NT2/D1 (cell line): ENCODE measurements around the gene GGT6.
"Not testable (repeated sequence)": the region's sequence is repeated elsewhere in the genome, so short reads cannot be mapped to it uniquely, and the experiment has no call there.

ENCODE experiments used
- DNase-seq: peaks from one replicate; pipeline ENCODE4 v3.0.0-alpha.2; 2011; ENCODE audit warnings: low read depth, low spot score
- H3K27me3 ChIP-seq: 2 replicates; pipeline ENCODE4 v1.6.0; 2011; ENCODE audit warnings: mild to moderate bottlenecking; ENCODE audit not compliant: insufficient read length, insufficient read depth
- H3K36me3 ChIP-seq: 2 replicates; pipeline ENCODE4 v1.6.1; 2011; ENCODE audit warnings: mild to moderate bottlenecking, low read length, mixed read lengths; ENCODE audit not compliant: insufficient read depth, insufficient read length
- H3K4me1 ChIP-seq: 2 replicates; pipeline ENCODE4 v1.5.1; 2011; ENCODE audit not compliant: insufficient read depth, insufficient read length
- H3K4me3 ChIP-seq: 2 replicates; pipeline ENCODE4 v1.5.1; 2011; ENCODE audit warnings: low read depth; ENCODE audit not compliant: insufficient read length
- H3K9ac ChIP-seq: 2 replicates; pipeline ENCODE4 v1.6.0; 2011; ENCODE audit warnings: low read depth; ENCODE audit not compliant: insufficient read length
- H3K9me3 ChIP-seq: 2 replicates; pipeline ENCODE4 v1.5.1; 2011; ENCODE audit warnings: mild to moderate bottlenecking, low read length; ENCODE audit not compliant: insufficient read depth
- SUZ12 ChIP-seq: IDR thresholded peaks from 2 replicates; pipeline ENCODE4 v1.6.1; 2011; ENCODE audit not compliant: insufficient read length, insufficient read depth; ENCODE audit errors: extremely low read depth
- YY1 ChIP-seq: IDR thresholded peaks from 2 replicates; pipeline ENCODE4 v1.6.1; 2011; ENCODE audit not compliant: insufficient read length, insufficient read depth
- ZNF274 ChIP-seq: IDR thresholded peaks from 2 replicates; pipeline ENCODE4 v1.6.1; 2011; ENCODE audit warnings: mild to moderate bottlenecking, low read depth, low read length

GGT6 gene

DNA sequence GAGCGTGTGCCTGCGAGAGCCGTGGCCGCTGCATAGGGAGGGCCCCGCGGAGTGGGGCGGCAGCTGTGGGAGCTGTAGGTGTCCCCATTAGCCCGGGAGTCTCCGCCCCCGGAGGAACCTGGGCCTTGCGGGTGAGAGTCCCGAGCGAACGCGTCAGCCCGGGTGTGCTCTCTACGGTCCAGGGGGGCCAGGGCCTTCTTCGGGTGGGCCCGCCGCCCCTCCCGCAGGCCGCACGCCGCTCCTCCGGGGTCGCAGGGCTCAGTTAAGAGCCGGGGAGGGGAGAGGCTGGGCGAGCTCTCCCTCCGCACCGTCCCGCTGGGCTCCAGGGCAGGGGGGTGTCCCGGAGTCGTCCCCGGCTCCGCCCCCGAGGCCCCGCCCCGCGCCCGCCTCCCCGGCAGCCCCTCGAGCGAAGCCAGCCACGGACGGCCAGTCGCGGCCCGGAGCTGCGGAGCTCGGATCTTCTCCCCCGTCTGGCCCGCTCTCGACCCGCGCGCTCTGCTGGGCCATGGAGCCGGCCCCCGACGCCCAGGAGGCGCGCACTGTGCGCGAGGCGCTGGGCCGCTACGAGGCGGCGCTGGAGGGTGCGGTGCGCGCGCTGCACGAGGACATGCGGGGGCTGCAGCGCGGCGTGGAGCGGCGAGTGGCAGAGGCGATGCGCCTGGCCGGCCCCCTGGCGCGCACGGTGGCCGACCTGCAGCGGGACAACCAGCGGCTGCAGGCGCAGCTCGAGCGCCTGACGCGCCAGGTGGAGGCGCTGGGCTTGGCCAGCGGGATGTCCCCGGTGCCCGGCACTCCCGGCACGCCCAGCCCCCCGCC lies 23.9 kb upstream of the GGT6 start, which contains the start of gene SMTNL2:
Gene SMTNL2, plus strand, starts transcription at position 429 of the 816 bp plus-strand sequence. Its CDS starts 77 bp downstream, at position 506.
- no peak for DNase-seq
- H3K36me3 ChIP-seq, result no peaks in the 10 kb centered on the region
- no peaks in the 10 kb centered on the region for H3K9me3 ChIP-seq
- TF ChIP-seq SUZ12 (no peak), YY1 (no peak), ZNF274 (no peak)
- peak within 1 kb of the TSS; percentile 36 for H3K4me3 ChIP-seq
- peak within 1 kb of the TSS; percentile 64 for H3K9ac ChIP-seq
- peaks cover 30% of the 10 kb centered on the region for H3K4me1 ChIP-seq
- peaks cover 36% of the 10 kb centered on the region for H3K27me3 ChIP-seq

DNA sequence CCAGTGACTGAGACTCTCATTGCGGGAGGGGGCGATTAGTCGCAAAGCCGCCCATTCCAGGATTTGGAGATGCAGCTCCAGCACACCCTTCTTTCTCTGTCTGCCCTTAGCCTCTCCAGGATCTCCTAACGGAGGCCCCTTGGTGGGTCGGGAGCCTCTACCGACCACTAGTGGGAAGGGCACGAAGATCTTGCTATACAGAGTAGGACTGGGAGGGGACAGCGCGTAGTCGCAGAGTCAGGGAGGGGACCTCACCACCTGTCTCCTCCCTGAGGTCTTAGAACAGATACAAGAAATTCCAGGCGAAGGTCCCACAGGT lies 23.4 kb upstream of the GGT6 start:
- Histone ChIP-seq H3K4me3 (peak overlapping the region; percentile 36), H3K4me1 (peaks cover 30% of the 10 kb centered on the region)

DNA sequence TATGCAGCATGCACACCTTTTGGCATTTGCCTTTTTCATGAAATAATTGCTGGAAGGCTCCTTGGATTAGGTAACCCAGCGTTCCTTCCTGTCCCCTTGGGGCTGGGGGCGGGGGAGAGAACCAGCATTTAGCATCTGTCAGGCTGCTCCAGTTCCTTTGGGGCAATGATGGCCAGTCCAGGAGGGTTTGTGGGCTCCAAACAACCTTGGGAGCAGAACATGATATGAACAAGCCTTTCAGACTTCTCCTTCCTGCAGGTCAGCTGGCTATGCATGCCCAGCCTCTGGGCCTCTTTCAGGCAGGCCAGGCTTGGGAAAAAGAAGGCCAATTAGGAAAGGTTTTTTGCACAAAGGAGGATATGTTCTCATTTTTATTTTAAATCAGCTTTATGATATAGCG lies 22.8 kb upstream of the GGT6 start:
- TF ChIP-seq ZNF274 (no peak), YY1 (no peak), SUZ12 (no peak)
- Histone ChIP-seq H3K27me3 (peaks cover 36% of the 10 kb centered on the region), H3K4me3 (no peak overlapping the region), H3K9me3 (no peaks in the 10 kb centered on the region), H3K36me3 (no peaks in the 10 kb centered on the region), H3K4me1 (peaks cover 27% of the 10 kb centered on the region), H3K9ac (no peak overlapping the region)
- DNase-seq, result no peak

More for the DNA sequence above, 23.4 kb upstream of the GGT6 start:
- Histone ChIP-seq H3K9ac (peak overlapping the region; percentile 23), H3K9me3 (no peaks in the 10 kb centered on the region), H3K36me3 (no peaks in the 10 kb centered on the region), H3K27me3 (peaks cover 36% of the 10 kb centered on the region)
- DNase-seq, result no peak
- TF ChIP-seq YY1, result no peak
- no peak for TF ChIP-seq ZNF274
- TF ChIP-seq SUZ12, result no peak

DNA sequence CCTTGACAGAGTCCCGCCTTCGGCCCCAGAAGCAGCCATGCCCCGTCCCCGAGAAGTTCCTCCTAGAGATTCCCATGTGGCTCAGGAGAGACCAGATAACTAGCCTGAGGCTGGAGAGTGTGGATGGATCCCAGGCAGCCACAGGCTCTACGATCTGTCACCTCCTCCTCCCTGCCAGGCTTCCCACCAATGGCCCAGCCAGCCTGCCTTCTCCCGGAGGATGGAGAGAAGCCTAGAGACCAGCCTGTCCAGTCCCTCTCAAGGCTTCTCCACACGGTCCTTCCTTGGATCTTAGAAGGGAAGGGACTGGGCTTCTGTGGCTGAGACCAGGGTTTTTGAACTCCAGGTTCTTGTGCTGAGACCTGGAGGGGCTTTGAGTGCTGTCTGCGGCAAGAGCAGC lies 22.3 kb upstream of the GGT6 start:
- Histone ChIP-seq H3K4me3 (no peak overlapping the region), H3K27me3 (peaks cover 36% of the 10 kb centered on the region), H3K9ac (no peak overlapping the region), H3K9me3 (no peaks in the 10 kb centered on the region), H3K36me3 (no peaks in the 10 kb centered on the region), H3K4me1 (peaks cover 27% of the 10 kb centered on the region)
- no peak for DNase-seq
- TF ChIP-seq ZNF274, result no peak
- TF ChIP-seq SUZ12, result no peak

DNA sequence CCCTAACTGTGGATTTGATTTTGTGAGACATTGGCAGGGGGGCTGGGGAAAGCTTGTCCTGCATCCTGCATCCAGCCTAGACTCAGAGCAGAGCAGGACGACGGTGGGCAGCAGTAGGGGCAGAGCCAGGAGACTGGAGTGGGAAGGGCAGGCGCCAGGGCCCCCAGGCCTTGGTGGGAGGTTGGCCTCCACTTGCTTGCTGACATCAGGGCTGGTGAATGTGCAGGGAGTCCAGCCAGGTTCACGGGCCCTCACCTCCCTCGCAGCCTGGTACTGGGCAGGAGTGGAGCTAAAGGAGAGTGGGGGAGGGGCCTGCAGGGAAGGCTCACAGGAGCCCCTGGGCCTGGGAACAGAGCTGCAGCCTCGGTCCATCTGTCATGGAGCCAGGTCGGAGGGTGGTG lies 21.7 kb upstream of the GGT6 start:
- no peak for TF ChIP-seq YY1
- peaks cover 32% of the 10 kb centered on the region for H3K4me1 ChIP-seq
- no peaks in the 10 kb centered on the region for H3K36me3 ChIP-seq
- DNase-seq, result no peak
- H3K9me3 ChIP-seq, result no peaks in the 10 kb centered on the region
- no peak overlapping the region for H3K4me3 ChIP-seq
- H3K9ac ChIP-seq, result no peak overlapping the region
- H3K27me3 ChIP-seq, result peaks cover 36% of the 10 kb centered on the region

DNA sequence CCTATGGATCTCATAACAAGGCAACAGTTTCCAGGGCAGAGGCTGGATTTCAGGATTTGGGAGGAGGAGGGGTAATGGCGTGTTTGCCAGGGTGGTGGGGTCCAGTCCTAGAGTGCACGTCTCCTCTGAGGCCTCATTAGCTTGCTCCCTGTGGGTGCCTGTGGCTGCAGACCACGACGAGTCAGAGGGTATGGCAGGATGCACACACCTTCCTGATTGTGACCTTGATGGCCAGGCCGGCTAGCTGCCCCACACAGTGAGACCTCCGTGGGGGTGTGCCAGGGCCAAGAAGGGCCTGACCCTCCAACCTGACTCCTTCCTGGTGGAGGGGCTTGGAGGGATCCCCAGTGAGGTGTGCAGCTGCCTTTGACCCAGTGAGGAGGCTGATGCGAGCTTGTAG lies 19.9 kb upstream of the GGT6 start:
- no peak overlapping the region for H3K4me3 ChIP-seq
- TF ChIP-seq YY1 (no peak), ZNF274 (no peak), SUZ12 (no peak)
- no peak overlapping the region for H3K9ac ChIP-seq
- no peaks in the 10 kb centered on the region for H3K36me3 ChIP-seq
- no peaks in the 10 kb centered on the region for H3K9me3 ChIP-seq
- H3K4me1 ChIP-seq, result peaks cover 41% of the 10 kb centered on the region
- DNase-seq, result no peak
- peaks cover 24% of the 10 kb centered on the region for H3K27me3 ChIP-seq

DNA sequence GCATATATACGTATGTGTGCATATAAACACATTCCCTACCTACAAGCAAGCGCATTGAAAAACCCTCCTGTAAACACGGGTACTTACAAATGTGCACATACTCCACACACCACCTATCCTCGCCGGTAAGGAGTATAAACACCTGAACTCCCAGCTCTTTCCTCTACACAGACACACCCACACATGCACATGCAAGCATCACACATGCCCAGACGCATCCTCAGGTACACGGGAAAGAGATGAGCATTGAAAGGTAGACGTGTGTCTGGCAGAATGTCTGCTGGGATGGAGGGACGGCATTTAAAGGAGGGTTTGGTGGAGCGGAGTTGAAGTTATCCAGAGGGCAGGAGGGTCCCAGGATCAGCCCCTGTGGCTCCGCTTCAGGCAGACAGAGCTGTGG lies 19.3 kb upstream of the GGT6 start:
- Histone ChIP-seq H3K9ac (no peak overlapping the region), H3K4me3 (no peak overlapping the region), H3K4me1 (peaks cover 39% of the 10 kb centered on the region), H3K27me3 (peaks cover 18% of the 10 kb centered on the region), H3K36me3 (no peaks in the 10 kb centered on the region), H3K9me3 (no peaks in the 10 kb centered on the region)
- no peak for DNase-seq
- no peak for TF ChIP-seq SUZ12
- no peak for TF ChIP-seq YY1
- no peak for TF ChIP-seq ZNF274

DNA sequence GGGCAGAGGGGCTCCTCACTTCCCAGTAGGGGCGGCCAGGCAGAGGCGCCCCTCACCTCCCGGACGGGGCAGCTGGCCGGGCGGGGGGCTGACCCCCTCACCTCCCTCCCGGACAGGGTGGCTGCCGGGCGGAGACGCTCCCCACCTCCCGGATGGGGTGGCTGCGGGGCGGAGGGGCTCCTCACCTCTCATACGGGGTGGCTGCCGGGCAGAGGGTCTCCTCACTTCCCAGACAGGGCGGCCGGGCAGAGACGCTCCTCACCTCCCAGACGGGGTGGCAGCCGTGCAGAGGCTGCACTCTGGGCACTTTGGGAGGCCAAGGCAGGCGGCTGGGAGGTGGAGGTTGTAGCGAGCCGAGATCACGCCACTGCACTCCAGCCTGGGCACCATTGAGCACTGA lies 18.0 kb upstream of the GGT6 start:
- not testable (repeated sequence) for H3K27me3 ChIP-seq, H3K9ac ChIP-seq, DNase-seq, H3K4me3 ChIP-seq, H3K36me3 ChIP-seq, H3K9me3 ChIP-seq
- H3K4me1 ChIP-seq, result peaks cover 34% of the 10 kb centered on the region
